BLaER1 (cell line): ENCODE results near the gene ALDOC.
A peak's percentile ranks its signal among the peaks of the same experiment; 100 is the strongest.
"Not testable (repeated sequence)": the region's sequence is repeated elsewhere in the genome, so short reads cannot be mapped to it uniquely, and the experiment has no call there.

Source experiments
- H3K27ac ChIP-seq: shearing (Covaris generic); formaldehyde crosslinking; 2 replicates; pipeline ENCODE4 v1.8.1; 2022
- H3K27me3 ChIP-seq: shearing (Covaris generic); formaldehyde crosslinking; 2 replicates; pipeline ENCODE4 v1.8.1; 2022
- H3K36me3 ChIP-seq: shearing (Covaris generic); formaldehyde crosslinking; 2 replicates; pipeline ENCODE4 v1.8.1; 2022
- H3K4me1 ChIP-seq: shearing (Covaris generic); formaldehyde crosslinking; 2 replicates; pipeline ENCODE4 v1.8.1; 2022
- H3K4me2 ChIP-seq: shearing (Covaris generic); formaldehyde crosslinking; 2 replicates; pipeline ENCODE4 v1.8.1; 2022
- H3K4me3 ChIP-seq: shearing (Covaris generic); formaldehyde crosslinking; 2 replicates; pipeline ENCODE4 v1.8.1; 2022
- H3K9ac ChIP-seq: shearing (Covaris generic); formaldehyde crosslinking; 2 replicates; pipeline ENCODE4 v1.8.1; 2022
- H3K9me3 ChIP-seq: shearing (Covaris generic); formaldehyde crosslinking; 2 replicates; pipeline ENCODE4 v1.8.1; 2022
- H4K20me1 ChIP-seq: shearing (Covaris generic); formaldehyde crosslinking; 2 replicates; pipeline ENCODE4 v1.8.1; 2022
- Cebpa-rat ChIP-seq: shearing (Covaris generic); IDR thresholded peaks from 2 replicates; pipeline ENCODE4 v1.8.1; 2022

ALDOC gene

GRCh38 chr17:28585851-28586250 lies 9.2 kb upstream of the ALDOC start:
- Histone ChIP-seq H3K9ac (0 out of 2 replicates have a peak overlapping the region, but pooled peaks have one; percentile 9), H3K36me3 (peaks cover 97% of the 10 kb centered on the region), H3K4me2 (no peak overlapping the region), H3K27me3 (no peaks in the 10 kb centered on the region), H4K20me1 (peaks cover 22% of the 10 kb centered on the region; the same call in 1 of the 2 replicates), H3K4me3 (no peak overlapping the region), H3K9me3 (no peaks in the 10 kb centered on the region), H3K27ac (no peak overlapping the region), H3K4me1 (no peaks in the 10 kb centered on the region)
- TF ChIP-seq Cebpa-rat: no peak

DNA sequence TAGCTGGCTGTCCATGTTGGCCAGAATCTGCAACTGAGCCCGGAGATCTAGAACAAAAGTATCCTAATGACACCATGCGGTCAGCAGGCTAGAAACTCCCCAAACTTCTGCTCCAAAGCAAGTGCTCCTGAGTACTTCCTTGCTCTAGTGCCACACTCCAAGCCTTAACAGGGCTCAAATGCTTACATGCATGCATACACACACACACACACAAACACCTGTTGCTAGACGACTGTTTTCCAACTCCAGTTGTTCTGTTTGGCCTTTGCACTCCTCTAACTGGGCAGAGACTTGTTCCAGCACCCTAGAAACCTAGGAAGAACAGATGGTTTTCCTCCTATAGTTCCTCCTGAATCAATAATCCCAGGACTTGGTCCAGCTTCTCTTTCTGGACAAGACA lies 7.7 kb upstream of the ALDOC start:
- Histone ChIP-seq H3K27ac (no peak overlapping the region), H3K27me3 (no peaks in the 10 kb centered on the region), H3K4me2 (no peak overlapping the region), H3K4me1 (no peaks in the 10 kb centered on the region), H3K9me3 (no peaks in the 10 kb centered on the region), H3K9ac (no peak overlapping the region), H3K36me3 (peaks cover 97% of the 10 kb centered on the region), H4K20me1 (peaks cover 22% of the 10 kb centered on the region; the same call in 1 of the 2 replicates), H3K4me3 (no peak overlapping the region)
- TF ChIP-seq Cebpa-rat: no peak

- no peak overlapping the region for H3K4me3 ChIP-seq
- no peaks in the 10 kb centered on the region for H3K9me3 ChIP-seq
- H3K27me3 ChIP-seq: no peaks in the 10 kb centered on the region
- no peak overlapping the region for H3K27ac ChIP-seq
- TF ChIP-seq Cebpa-rat: no peak
- H3K4me2 ChIP-seq: no peak overlapping the region
- peaks cover 1% of the 10 kb centered on the region; the same call in 1 of the 2 replicates for H3K4me1 ChIP-seq
- H4K20me1 ChIP-seq: peaks cover 8% of the 10 kb centered on the region; the same call in 1 of the 2 replicates
- no peak overlapping the region for H3K9ac ChIP-seq
- H3K36me3 ChIP-seq: peaks cover 97% of the 10 kb centered on the region
Observed at GRCh38 chr17:28582513-28582912, 5.8 kb upstream of the ALDOC start.

DNA sequence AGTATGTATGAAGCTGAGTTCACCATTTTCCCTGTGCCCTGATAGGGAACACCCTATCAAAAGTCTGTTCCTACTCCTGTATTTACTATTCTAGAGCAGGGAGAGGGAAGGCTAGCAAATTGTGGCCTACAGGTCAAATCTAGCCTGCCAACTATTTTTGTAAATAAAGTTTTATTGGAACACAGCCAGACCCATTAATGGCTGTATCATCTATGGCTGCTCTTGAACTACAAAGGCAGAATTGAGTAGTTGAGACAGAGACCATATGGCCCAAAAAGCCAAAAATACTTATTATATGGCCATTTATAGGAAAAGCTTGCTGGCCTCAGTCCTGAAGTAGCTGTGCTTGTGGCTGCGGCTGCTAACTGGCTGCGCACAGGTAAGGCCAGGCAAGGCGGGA lies 4.3 kb upstream of the ALDOC start:
- no peaks in the 10 kb centered on the region for H3K27me3 ChIP-seq
- H3K4me3 ChIP-seq: no peak overlapping the region
- H3K36me3 ChIP-seq: peaks cover 88% of the 10 kb centered on the region
- no peak overlapping the region for H3K9ac ChIP-seq
- peaks cover 8% of the 10 kb centered on the region; the same call in 1 of the 2 replicates for H4K20me1 ChIP-seq
- H3K4me1 ChIP-seq: peaks cover 11% of the 10 kb centered on the region
- H3K4me2 ChIP-seq: no peak overlapping the region
- no peak overlapping the region for H3K27ac ChIP-seq
- no peaks in the 10 kb centered on the region for H3K9me3 ChIP-seq
- TF ChIP-seq Cebpa-rat: no peak

GRCh38 chr17:28579526-28579925 lies 2.8 kb upstream of the ALDOC start:
- no peak for TF ChIP-seq Cebpa-rat
- no peak overlapping the region for H3K4me2 ChIP-seq
- H3K9ac ChIP-seq: no peak overlapping the region
- no peak overlapping the region for H3K27ac ChIP-seq
- H4K20me1 ChIP-seq: peaks cover 8% of the 10 kb centered on the region; the same call in 1 of the 2 replicates
- H3K4me1 ChIP-seq: peaks cover 21% of the 10 kb centered on the region
- peaks cover 80% of the 10 kb centered on the region for H3K36me3 ChIP-seq
- no peak overlapping the region for H3K4me3 ChIP-seq
- no peaks in the 10 kb centered on the region for H3K9me3 ChIP-seq
- no peaks in the 10 kb centered on the region for H3K27me3 ChIP-seq

- no peak for TF ChIP-seq Cebpa-rat
- H4K20me1 ChIP-seq: no peaks in the 10 kb centered on the region; the same call in 1 of the 2 replicates
- H3K4me2 ChIP-seq: no peak overlapping the region
- no peak overlapping the region for H3K4me3 ChIP-seq
- H3K9me3 ChIP-seq: no peaks in the 10 kb centered on the region
- no peak overlapping the region for H3K9ac ChIP-seq
- H3K27ac ChIP-seq: no peak overlapping the region
- H3K4me1 ChIP-seq: peaks cover 21% of the 10 kb centered on the region
- H3K27me3 ChIP-seq: no peaks in the 10 kb centered on the region
- peaks cover 80% of the 10 kb centered on the region for H3K36me3 ChIP-seq
Observed at GRCh38 chr17:28578246-28579195, 1.8 kb upstream of the ALDOC start.

GRCh38 chr17:28577466-28577824 lies 750 bp upstream of the ALDOC start:
- no peaks in the 10 kb centered on the region for H3K9me3 ChIP-seq
- no peaks in the 10 kb centered on the region for H3K27me3 ChIP-seq
- H3K4me1 ChIP-seq: peaks cover 31% of the 10 kb centered on the region
- H4K20me1 ChIP-seq: no peaks in the 10 kb centered on the region; the same call in 1 of the 2 replicates
- H3K27ac ChIP-seq: 0 out of 2 replicates have a peak overlapping the region, but pooled peaks have one; percentile 19
- H3K4me2 ChIP-seq: peak overlapping the region; percentile 71
- TF ChIP-seq Cebpa-rat: no peak
- H3K4me3 ChIP-seq: no peak overlapping the region
- H3K36me3 ChIP-seq: peaks cover 77% of the 10 kb centered on the region
- H3K9ac ChIP-seq: no peak overlapping the region

DNA sequence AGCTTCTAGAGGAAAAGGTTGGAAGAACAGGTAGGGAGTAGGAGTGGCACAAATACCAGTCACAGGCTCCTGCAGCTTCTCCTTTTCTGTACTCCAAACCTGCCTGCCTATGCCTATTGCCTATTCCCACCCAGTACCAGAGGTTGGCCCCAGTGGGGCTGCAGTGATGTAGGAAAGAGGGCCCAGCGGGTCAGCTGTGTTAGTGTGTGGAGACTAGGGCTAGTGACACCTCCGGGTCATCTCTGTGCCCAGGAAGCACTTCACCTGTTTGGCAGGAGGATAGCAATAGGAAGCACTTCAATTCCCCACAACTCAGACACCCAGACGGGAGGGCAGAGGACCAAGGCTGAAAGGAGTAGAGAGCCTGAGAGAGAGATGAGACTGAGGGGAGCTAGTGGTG lies 679 bp downstream of the ALDOC start:
- H3K4me3 ChIP-seq: peak overlapping the region; percentile 50; the same call in 1 of the 2 replicates

DNA sequence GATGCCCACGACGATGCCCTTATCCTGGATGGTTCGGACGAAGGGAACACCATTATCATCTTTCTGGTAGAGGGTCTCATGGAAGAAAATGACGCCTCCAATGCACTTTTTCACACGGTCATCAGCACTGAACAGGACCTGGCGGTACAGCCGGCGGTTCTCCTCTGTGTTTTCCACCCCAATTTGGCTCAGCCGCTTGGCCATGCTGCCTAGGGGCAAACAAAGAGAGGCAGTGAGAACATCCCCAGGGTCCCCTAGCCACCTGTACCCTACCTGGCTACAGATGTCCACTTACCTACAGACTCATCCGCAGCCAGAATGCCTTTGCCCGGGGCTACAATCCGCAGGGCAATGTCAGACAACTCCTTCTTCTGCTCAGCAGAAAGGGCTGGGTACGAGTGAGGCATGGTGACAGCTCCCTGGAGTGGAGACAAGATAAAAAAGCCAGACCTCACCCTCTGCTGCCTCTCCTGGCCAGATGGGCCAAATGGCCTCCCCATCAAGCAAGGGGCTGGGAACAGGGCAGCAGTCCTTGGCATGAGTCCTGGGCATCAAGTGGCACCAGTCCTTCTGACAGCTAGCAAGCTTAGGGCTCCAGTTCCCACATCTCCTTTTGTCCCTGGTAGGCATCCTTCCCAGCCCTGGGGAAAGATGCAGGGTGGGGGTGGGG lies 1.4 kb downstream of the ALDOC start:
- H3K27me3 ChIP-seq: no peaks in the 10 kb centered on the region
- peaks cover 58% of the 10 kb centered on the region for H3K36me3 ChIP-seq
- peaks cover 43% of the 10 kb centered on the region for H3K4me1 ChIP-seq
- H3K27ac ChIP-seq: no peak overlapping the region
- H3K4me3 ChIP-seq: peak overlapping the region; percentile 50; the same call in 1 of the 2 replicates
- no peak overlapping the region for H3K9ac ChIP-seq
- H3K9me3 ChIP-seq: no peaks in the 10 kb centered on the region
- peaks cover 2% of the 10 kb centered on the region for H4K20me1 ChIP-seq
- H3K4me2 ChIP-seq: peak overlapping the region; percentile 77
- TF ChIP-seq Cebpa-rat: no peak

More for the DNA sequence above, 679 bp downstream of the ALDOC start:
- Histone ChIP-seq H3K36me3 (peaks cover 65% of the 10 kb centered on the region), H3K4me2 (peak overlapping the region; percentile 77), H3K9ac (peak overlapping the region; percentile 11; the same call in 1 of the 2 replicates), H3K4me1 (peaks cover 39% of the 10 kb centered on the region)
- H4K20me1 ChIP-seq, H3K27ac ChIP-seq, H3K27me3 ChIP-seq, H3K9me3 ChIP-seq: not testable (repeated sequence)

DNA sequence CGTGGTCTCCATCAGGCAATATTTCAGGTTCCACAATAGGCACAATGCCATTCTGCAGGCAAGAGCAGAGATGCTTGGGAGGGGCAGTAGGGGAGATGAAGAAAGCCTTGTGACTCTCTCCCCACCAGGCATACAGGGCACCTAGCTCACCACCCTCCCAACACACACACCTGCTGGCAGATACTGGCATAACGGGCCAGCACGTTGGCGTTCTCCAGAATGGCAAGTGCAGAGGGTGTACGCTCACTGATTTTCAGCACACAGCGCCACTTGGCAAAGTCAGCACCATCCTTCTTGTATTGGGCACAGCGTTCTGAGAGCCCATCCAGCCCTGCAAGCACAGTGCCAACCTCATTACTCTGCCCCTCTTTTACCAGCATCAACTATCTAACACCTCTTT lies 2.2 kb downstream of the ALDOC start:
- TF ChIP-seq Cebpa-rat: no peak
- no peak overlapping the region for H3K9ac ChIP-seq
- H3K4me3 ChIP-seq: no peak overlapping the region
- H3K4me1 ChIP-seq: peaks cover 50% of the 10 kb centered on the region
- H3K4me2 ChIP-seq: no peak overlapping the region
- peaks cover 50% of the 10 kb centered on the region for H3K36me3 ChIP-seq
- no peaks in the 10 kb centered on the region for H3K9me3 ChIP-seq
- H3K27me3 ChIP-seq: no peaks in the 10 kb centered on the region
- no peak overlapping the region for H3K27ac ChIP-seq
- peaks cover 9% of the 10 kb centered on the region; the same call in 1 of the 2 replicates for H4K20me1 ChIP-seq
